MCF 10A (cell line): ENCODE data around the gene SUGP2. TPM values are rescaled to one million over a fixed set of nuclear protein-coding genes. Genes with fewer than 3 reads are reported as not detected.

Experiments
- BruUV-seq: library from RNA; stranded (reverse); fragments of 400-500 nt; replicated peaks from 2 replicates; lab custom pipeline; 2021; lab: Mats Ljungman, UMichigan
- CTCF ChIA-PET: fragments of 300-600 bp; sonication (Branson Sonifier 250); formaldehyde crosslinking; extraction: SDS; loops from one replicate; lab custom pipeline; 2021; ENCODE audit warnings: antibody characterized with exemption, inconsistent platforms; lab: Yijun Ruan, JAX
- POLR2A ChIA-PET: fragments of 300-600, 350-650 bp; sonication (Branson Sonifier 250); formaldehyde crosslinking; extraction: SDS; loops from one replicate; lab custom pipeline; 2020; ENCODE audit warnings: antibody characterized with exemption, inconsistent platforms; lab: Yijun Ruan, JAX
- DNase-seq: peaks from one replicate; pipeline ENCODE4 v3.0.0-alpha.2; 2018; ENCODE audit not compliant: unreplicated experiment
- H3K27ac Mint-ChIP-seq: one replicate; pipeline ENCODE4 v1.8.0; 2022; ENCODE audit warnings: mild to moderate bottlenecking, low read depth, mixed read lengths; ENCODE audit not compliant: unreplicated experiment
- H3K27me3 Mint-ChIP-seq: one replicate; pipeline ENCODE4 v1.8.0; 2022; ENCODE audit warnings: mixed read lengths; ENCODE audit not compliant: insufficient read depth, unreplicated experiment
- H3K36me3 Mint-ChIP-seq: one replicate; pipeline ENCODE4 v1.8.0; 2022; ENCODE audit warnings: mild to moderate bottlenecking, moderate library complexity, mixed read lengths; ENCODE audit not compliant: insufficient read depth, unreplicated experiment
- H3K4me1 Mint-ChIP-seq: one replicate; pipeline ENCODE4 v1.8.0; 2022; ENCODE audit warnings: mixed read lengths; ENCODE audit not compliant: insufficient read depth, unreplicated experiment
- H3K4me3 Mint-ChIP-seq: one replicate; pipeline ENCODE4 v1.8.0; 2022; ENCODE audit warnings: mild to moderate bottlenecking, moderate library complexity, mixed read lengths; ENCODE audit not compliant: unreplicated experiment
- H3K9me3 Mint-ChIP-seq: one replicate; pipeline ENCODE4 v1.8.0; 2022; ENCODE audit warnings: mixed read lengths; ENCODE audit not compliant: unreplicated experiment
- intact Hi-C: fragments of 100-400 bp; cut with micrococcal nuclease; formaldehyde crosslinking; loops from 2 replicates; pipeline ENCODE4 v1.14.1; 2022
- total RNA-seq: library from RNA; stranded (reverse); gene quantifications from 2 replicates; pipeline ENCODE4 v1.2.3, GENCODE V29; 2022
- TF ChIP-seq, protein P1 (sequence below): fragments of 200-600 bp; IDR thresholded peaks from one replicate; pipeline ENCODE4 v1.8.0; 2022; ENCODE audit warnings: antibody characterized with exemption, mild to moderate bottlenecking; ENCODE audit not compliant: unreplicated experiment

Gene SUGP2
- total RNA-seq, 1 experiment from 2014 or later: 69.1 TPM

DNA sequence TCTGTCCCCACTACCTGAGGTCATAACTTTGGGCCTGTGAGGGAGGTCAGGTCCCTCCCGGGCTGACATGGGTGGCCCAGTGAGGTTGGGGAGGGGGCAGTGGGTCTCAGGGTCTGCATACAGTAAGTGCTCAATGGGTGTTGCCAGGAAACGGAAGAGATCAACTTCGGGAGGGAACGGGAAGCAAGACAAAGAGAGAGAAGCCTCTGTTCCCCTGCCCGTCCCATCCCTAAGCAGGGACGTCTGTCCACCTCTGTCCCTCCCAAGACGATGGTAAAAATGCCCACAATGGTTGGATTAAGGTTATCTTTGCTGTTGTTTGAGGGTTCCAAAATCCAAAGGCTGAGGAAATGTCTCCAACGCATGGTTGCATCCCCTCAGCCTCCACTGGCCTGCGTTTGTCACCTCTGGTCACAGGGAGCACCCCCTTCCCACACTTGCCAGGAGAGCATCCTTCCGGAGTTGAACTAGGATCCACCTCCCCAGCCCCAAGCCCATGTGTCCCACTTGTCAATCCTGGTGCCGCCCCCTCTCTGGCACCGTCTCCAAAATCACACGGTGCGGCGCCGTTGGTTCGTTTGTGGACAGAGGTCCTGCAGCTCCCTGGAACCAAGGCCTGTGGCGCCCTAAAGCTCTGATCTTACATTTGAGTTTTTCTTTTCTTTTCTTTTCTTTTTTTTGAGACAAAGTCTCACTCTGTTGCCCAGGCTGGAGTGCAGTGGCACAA, 91.5 kb downstream of the SUGP2 start:
- Mint-ChIP-seq H3K4me3 (peak overlapping the region; percentile 94), H3K9me3 (no peaks in the 10 kb centered on the region), H3K27me3 (no peaks in the 10 kb centered on the region), H3K27ac (no peak overlapping the region), H3K36me3 (peaks cover 20% of the 10 kb centered on the region), H3K4me1 (peaks cover 17% of the 10 kb centered on the region)
- TF ChIP-seq, protein P1, sequence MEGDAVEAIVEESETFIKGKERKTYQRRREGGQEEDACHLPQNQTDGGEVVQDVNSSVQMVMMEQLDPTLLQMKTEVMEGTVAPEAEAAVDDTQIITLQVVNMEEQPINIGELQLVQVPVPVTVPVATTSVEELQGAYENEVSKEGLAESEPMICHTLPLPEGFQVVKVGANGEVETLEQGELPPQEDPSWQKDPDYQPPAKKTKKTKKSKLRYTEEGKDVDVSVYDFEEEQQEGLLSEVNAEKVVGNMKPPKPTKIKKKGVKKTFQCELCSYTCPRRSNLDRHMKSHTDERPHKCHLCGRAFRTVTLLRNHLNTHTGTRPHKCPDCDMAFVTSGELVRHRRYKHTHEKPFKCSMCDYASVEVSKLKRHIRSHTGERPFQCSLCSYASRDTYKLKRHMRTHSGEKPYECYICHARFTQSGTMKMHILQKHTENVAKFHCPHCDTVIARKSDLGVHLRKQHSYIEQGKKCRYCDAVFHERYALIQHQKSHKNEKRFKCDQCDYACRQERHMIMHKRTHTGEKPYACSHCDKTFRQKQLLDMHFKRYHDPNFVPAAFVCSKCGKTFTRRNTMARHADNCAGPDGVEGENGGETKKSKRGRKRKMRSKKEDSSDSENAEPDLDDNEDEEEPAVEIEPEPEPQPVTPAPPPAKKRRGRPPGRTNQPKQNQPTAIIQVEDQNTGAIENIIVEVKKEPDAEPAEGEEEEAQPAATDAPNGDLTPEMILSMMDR: no peak
- intact Hi-C loops: no loop called here
- CTCF ChIA-PET: interaction anchor here (1.2 kb wide), 1 partner anchor 9 kb away, joined by 3 read pairs; no protein-coding TSS in a partner anchor
- no TSS peak for BruUV-seq
- POLR2A ChIA-PET: interaction anchor here (1.3 to 3.9 kb wide), 2 partner anchors 9 to 23 kb away, joined by 5 to 37 read pairs; partner anchors contain the start of genes COPE and DDX49
- no peak for DNase-seq

Other genes starting within 250 kb of the SUGP2 start
- not detected in 2 replicates for gene COMP, start 242.2 kb downstream of the SUGP2 start, total RNA-seq
- gene UPF1, start 201.6 kb downstream of the SUGP2 start, total RNA-seq: 79.8 and 85.0 TPM in 2 replicates
- not detected in 2 replicates for gene CERS1, start 137.4 kb downstream of the SUGP2 start, total RNA-seq
- gene COPE, start 114.1 kb downstream of the SUGP2 start, total RNA-seq: 310 and 456 TPM in 2 replicates
- 87.7 and 98.8 TPM in 2 replicates for gene DDX49, start 113.8 kb downstream of the SUGP2 start, total RNA-seq
- 57.9 and 58.9 TPM in 2 replicates for gene HOMER3, start 92.3 kb downstream of the SUGP2 start, total RNA-seq
- gene ARMC6, start 86 bp upstream of the SUGP2 start, total RNA-seq: 24.8 and 37.1 TPM in 2 replicates
- 3.1 and 3.7 TPM in 2 replicates for gene SLC25A42, start 30.5 kb upstream of the SUGP2 start, total RNA-seq
- 34.8 and 36.1 TPM in 2 replicates for gene TMEM161A, start 105.0 kb upstream of the SUGP2 start, total RNA-seq
- gene MEF2B, start 136.7 kb upstream of the SUGP2 start, total RNA-seq: 1.4 TPM in 2 replicates
- gene BORCS8, start 158.6 kb upstream of the SUGP2 start, total RNA-seq: 25.4 and 26.3 TPM in 2 replicates
- 115 and 118 TPM in 2 replicates for gene RFXANK, start 158.7 kb upstream of the SUGP2 start, total RNA-seq
- gene NR2C2AP, start 169.9 kb upstream of the SUGP2 start, total RNA-seq: 13.4 and 20.6 TPM in 2 replicates
- gene NCAN, start 178.4 kb upstream of the SUGP2 start, total RNA-seq: not detected in 2 replicates
- not detected in 2 replicates for gene TM6SF2, start 239.8 kb upstream of the SUGP2 start, total RNA-seq